Lower leg skin (tissue), 4 donors: ENCODE data around the gene HAS3. TPM values are rescaled to one million over a fixed set of nuclear protein-coding genes. Genes with fewer than 3 reads are reported as not detected.
A peak's percentile ranks its signal among the peaks of the same experiment; 100 is the strongest.
"Not testable (repeated sequence)": the region's sequence is repeated elsewhere in the genome, so short reads cannot be mapped to it uniquely, and the experiment has no call there.

Experiments used
- DNase-seq, 2 donors: peaks; one replicate each; pipeline ENCODE4 v3.0.0-alpha.2; 2019; ENCODE audit warnings: low spot score in 2 of 2
- H3K4me3 ChIP-seq: fragments of 200-600 bp; sonication (generic); 2 replicates; pipeline ENCODE4 v1.5.1; 2017; ENCODE audit warnings: mild to moderate bottlenecking, low read depth; ENCODE audit not compliant: poor library complexity, severe bottlenecking
- CTCF ChIP-seq, 3 donors: fragments of 450-650 bp; IDR thresholded peaks; one replicate each; pipeline ENCODE4 v1.5.1; 2016; ENCODE audit warnings: antibody characterized with exemption in 3 of 3, mild to moderate bottlenecking in 3 of 3, moderate library complexity in 2 of 3
- POLR2A ChIP-seq, 2 donors: fragments of 450-650 bp; IDR thresholded peaks; one replicate each; pipeline ENCODE4 v1.6.1; 2016 to 2017; ENCODE audit warnings: antibody characterized with exemption in 2 of 2, mild to moderate bottlenecking in 1 of 2, moderate library complexity in 1 of 2
- WGBS, 2 donors: methylation state at CpG; one replicate each; pipeline ENCODE4 v1.1.5; 2018; 5-methylcytosine and 5-hydroxymethylcytosine counted together
- intact Hi-C: fragments of 100-400 bp; cut with DNase I; formaldehyde crosslinking; loops from one replicate; pipeline ENCODE4 v1.15.0; 2023; ENCODE audit warnings: low total_unique reads
- total RNA-seq, 4 donors: library from RNA; depleted of rRNA; stranded (reverse); fragments of >200 nt; gene quantifications; one replicate each; pipeline ENCODE4 v1.1.0, GENCODE V29; 2016

HAS3 gene
- total RNA-seq, result 1 to 10 TPM; 3.5 to 7.5 (median 4.8) TPM

- intact Hi-C loops, result no loop called here
- WGBS, 2 donors, result 1% methylated on average over 25 to 42 of the region's 80 CpGs
- peak in 1 of 2 donors; percentile 29 for DNase-seq
Measured at GRCh38 chr16:69105501-69106361, at the start of gene HAS3. HAS3 (plus strand) TSS chr16:69105653; CDS start chr16:69109396, 3,743 bp downstream.

GRCh38 chr16:69055980-69056379 is 49.5 kb upstream of the HAS3 start:
- 90 to 96% methylated on average over 1 of the region's 1 CpG for WGBS, 2 donors
- TF ChIP-seq CTCF (IDR thresholded peaks at IDR 0.05) (no peak), POLR2A (IDR thresholded peaks at IDR 0.05) (no peak)
- DNase-seq, result no peak
- intact Hi-C loops, result no loop called here
- no peak overlapping the region for H3K4me3 ChIP-seq

More at GRCh38 chr16:69105501-69106361, at the start of gene HAS3:
- H3K4me3 ChIP-seq, result peak within 1 kb of the TSS; percentile 36
- TF ChIP-seq CTCF (IDR thresholded peaks at IDR 0.05) (no peak), POLR2A (IDR thresholded peaks at IDR 0.05) (no peak)

- no peak for TF ChIP-seq CTCF (IDR thresholded peaks at IDR 0.05)
- TF ChIP-seq POLR2A (IDR thresholded peaks at IDR 0.05), result no peak
- H3K4me3 ChIP-seq, result no peak overlapping the region
- intact Hi-C loops, result no loop called here
- DNase-seq, result no peak
- WGBS, 2 donors, result 63 to 71% methylated on average over 3 of the region's 3 CpGs
Measured at GRCh38 chr16:69056421-69056820, 49.0 kb upstream of the HAS3 start.

DNA sequence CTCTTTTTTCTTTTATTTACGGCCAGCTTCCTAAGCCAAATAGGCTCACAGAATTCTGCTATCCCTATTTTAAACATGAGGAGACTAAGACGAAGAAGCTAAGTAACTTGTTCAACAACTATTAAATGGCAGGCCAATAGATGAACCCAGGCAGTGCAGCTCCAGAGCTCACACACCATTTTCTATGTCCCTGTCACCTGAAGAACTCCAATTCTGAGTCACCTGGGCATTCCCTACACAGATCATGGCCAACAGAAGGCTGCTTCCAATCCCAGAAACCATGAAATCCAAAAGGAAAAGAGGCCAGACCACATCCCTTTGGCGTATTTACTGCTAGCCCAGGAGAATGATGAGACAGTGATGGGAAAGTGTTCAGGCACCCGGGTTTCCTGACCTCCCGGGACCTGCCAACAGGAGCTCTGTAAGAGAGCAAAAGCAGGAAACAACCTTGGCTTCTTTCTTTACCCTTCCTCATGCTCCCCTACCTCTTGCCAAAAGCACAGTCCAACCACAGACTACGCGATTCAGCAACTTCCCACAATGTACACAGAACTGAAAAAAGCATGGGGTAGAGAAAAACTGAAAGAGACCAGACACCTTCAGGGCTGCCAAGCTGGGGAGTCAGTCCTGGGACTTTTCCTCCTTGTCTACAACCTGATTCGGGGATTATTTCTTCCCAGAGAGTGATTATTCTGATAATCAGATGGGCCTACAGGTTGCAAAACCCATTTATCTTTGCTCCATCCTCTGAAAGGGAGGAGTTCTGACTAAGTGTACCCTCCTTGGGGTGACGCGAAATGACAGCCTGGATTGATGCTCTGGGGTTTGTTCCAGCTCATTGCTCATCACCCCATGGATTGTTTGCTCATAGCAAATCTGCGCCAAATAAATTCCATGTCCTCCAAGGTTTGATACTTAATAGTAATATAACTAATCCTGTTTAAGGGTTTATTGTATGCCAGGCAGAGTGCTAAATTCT is 47.8 kb upstream of the HAS3 start:
- intact Hi-C loops, result no loop called here

GRCh38 chr16:69063491-69063890 is 42.0 kb upstream of the HAS3 start:
- 95 to 98% methylated on average over 8 of the region's 8 CpGs for WGBS, 2 donors
- intact Hi-C loops, H3K4me3 ChIP-seq, DNase-seq: not testable (repeated sequence)

More for the DNA sequence above, 47.8 kb upstream of the HAS3 start:
- peak in 1 of 2 donors; percentile 67 for DNase-seq
- WGBS, 2 donors, result 43 to 47% methylated on average over 11 of the region's 11 CpGs
- no peak overlapping the region for H3K4me3 ChIP-seq
- TF ChIP-seq POLR2A (IDR thresholded peaks at IDR 0.05), result no peak
- TF ChIP-seq CTCF (IDR thresholded peaks at IDR 0.05), result no peak
